ENCODE data around the gene SLC41A3.
"Not testable (repeated sequence)": the region's sequence is repeated elsewhere in the genome, so short reads cannot be mapped to it uniquely, and the experiment has no call there.

SLC41A3 gene

GRCh38 chr3:126023390-126023789, 60.5 kb downstream of the SLC41A3 start:
- no peak for DNase-seq

GRCh38 chr3:126022741-126023359, 61.1 kb downstream of the SLC41A3 start:
- no peak for DNase-seq

- no peak for DNase-seq
Observed at GRCh38 chr3:126021702-126022101, 62.2 kb downstream of the SLC41A3 start.

GRCh38 chr3:126021224-126021623, 62.7 kb downstream of the SLC41A3 start:
- no peak for DNase-seq

GRCh38 chr3:126019683-126020082, 64.2 kb downstream of the SLC41A3 start:
- DNase-seq: no peak

- DNase-seq: no peak
Observed at GRCh38 chr3:126018995-126019394, 64.9 kb downstream of the SLC41A3 start.

GRCh38 chr3:126018545-126018944, 65.4 kb downstream of the SLC41A3 start:
- no peak for DNase-seq

- DNase-seq: no peak
Observed at GRCh38 chr3:126017362-126017761, 66.6 kb downstream of the SLC41A3 start.

- DNase-seq: no peak
Observed at GRCh38 chr3:126016616-126017015, 67.3 kb downstream of the SLC41A3 start.

GRCh38 chr3:126015075-126015474, 68.8 kb downstream of the SLC41A3 start:
- DNase-seq: no peak

GRCh38 chr3:126014252-126014651, 69.7 kb downstream of the SLC41A3 start:
- no peak for DNase-seq

GRCh38 chr3:126013751-126014156, 70.2 kb downstream of the SLC41A3 start:
- no peak for DNase-seq

- no peak for DNase-seq
Observed at GRCh38 chr3:126009181-126009580, 74.7 kb downstream of the SLC41A3 start.

GRCh38 chr3:126008219-126008618, 75.7 kb downstream of the SLC41A3 start:
- DNase-seq: no peak

GRCh38 chr3:126005951-126006350, 78.0 kb downstream of the SLC41A3 start:
- no peak for DNase-seq

GRCh38 chr3:126004692-126005091, 79.2 kb downstream of the SLC41A3 start:
- no peak for DNase-seq

- no peak for DNase-seq
Observed at GRCh38 chr3:126004217-126004616, 79.7 kb downstream of the SLC41A3 start.

GRCh38 chr3:126003447-126004190, 80.3 kb downstream of the SLC41A3 start:
- DNase-seq: no peak

GRCh38 chr3:126002189-126002588, 81.7 kb downstream of the SLC41A3 start:
- no peak for DNase-seq

- not testable (repeated sequence) for DNase-seq
Observed at GRCh38 chr3:125996751-125997150, 87.2 kb downstream of the SLC41A3 start.

GRCh38 chr3:125990253-125990970, 93.5 kb downstream of the SLC41A3 start:
- DNase-seq: peak; percentile 79

- DNase-seq: not testable (repeated sequence)
Observed at GRCh38 chr3:125984951-125985350, 99.0 kb downstream of the SLC41A3 start.

GRCh38 chr3:125977104-125977503, 106.8 kb downstream of the SLC41A3 start:
- not testable (repeated sequence) for DNase-seq

GRCh38 chr3:125976003-125976390, 107.9 kb downstream of the SLC41A3 start:
- DNase-seq: not testable (repeated sequence)
